22Rv1 (cell line): ENCODE measurements around the gene PDGFD.

Experiments
- CTCF ChIP-seq: fragments of 450-650 bp; IDR thresholded peaks from 2 replicates; pipeline ENCODE4 v1.5.1; 2017; ENCODE audit warnings: mild to moderate bottlenecking
- ZFX ChIP-seq: fragments of 450-650 bp; IDR thresholded peaks from 2 replicates; pipeline ENCODE4 v1.6.1; 2017; ENCODE audit warnings: antibody characterized with exemption, borderline replicate concordance

- TF ChIP-seq CTCF, result no peak
- TF ChIP-seq ZFX, result no peak
Measured at GRCh38 chr11:103897160-103897936, 266.6 kb downstream of the PDGFD start.
